ENCODE data around the gene PAX4.

The PAX4 gene

GRCh38 chr7:127652333-127653248 lies 34.6 kb upstream of the PAX4 start:
- Histone ChIP-seq H3K27me3 (ENCODE audit: control insufficient read depth in 1 of 2, insufficient read depth in 2 of 2, low read length in 2 of 2) (no peaks in the 10 kb centered on the region), H3K4me1 (ENCODE audit: control insufficient read depth in 1 of 2, insufficient read depth in 2 of 2, low read length in 2 of 2) (peaks cover 24 to 28% of the 10 kb centered on the region in 2 donors), H3K9ac (ENCODE audit: low read depth in 1 of 2, low read length in 2 of 2) (peak overlapping the region; percentile 70 to 86)

GRCh38 chr7:127651556-127652332 lies 33.8 kb upstream of the PAX4 start, which contains the start of gene SND1:
TSS of gene SND1 (plus strand) at chr7:127652194. CDS start at chr7:127652374, 180 bp downstream.
- Histone ChIP-seq H3K9ac (ENCODE audit: low read depth in 1 of 2, low read length in 2 of 2) (peak within 1 kb of the TSS; percentile 89 to 91), H3K4me3 (ENCODE audit: low read depth in 1 of 2, low read length in 2 of 2) (peak within 1 kb of the TSS; percentile 87 to 94), H3K27me3 (ENCODE audit: control insufficient read depth in 1 of 2, insufficient read depth in 2 of 2, low read length in 2 of 2) (no peaks in the 10 kb centered on the region), H3K9me3 (ENCODE audit: control insufficient read depth in 1 of 2, low read length in 2 of 2) (no peaks in the 10 kb centered on the region), H3K27ac (ENCODE audit: low read depth, low read length) (peak within 1 kb of the TSS; percentile 91), H3K36me3 (ENCODE audit: control insufficient read depth in 1 of 2, insufficient read depth in 2 of 2, low read length in 2 of 2) (peaks cover 0 to 4% of the 10 kb centered on the region in 2 donors), H3K4me1 (ENCODE audit: control insufficient read depth in 1 of 2, insufficient read depth in 2 of 2, low read length in 2 of 2) (peaks cover 24 to 28% of the 10 kb centered on the region in 2 donors)

More at GRCh38 chr7:127652333-127653248, 34.6 kb upstream of the PAX4 start:
- H3K9me3 ChIP-seq (ENCODE audit: control insufficient read depth in 1 of 2, low read length in 2 of 2) = no peaks in the 10 kb centered on the region
- H3K36me3 ChIP-seq (ENCODE audit: control insufficient read depth in 1 of 2, insufficient read depth in 2 of 2, low read length in 2 of 2) = peaks cover 0 to 11% of the 10 kb centered on the region in 2 donors
- peak overlapping the region; percentile 61 for H3K27ac ChIP-seq (ENCODE audit: low read depth, low read length)
- peak overlapping the region; percentile 82 to 94 for H3K4me3 ChIP-seq (ENCODE audit: low read depth in 1 of 2, low read length in 2 of 2)

GRCh38 chr7:127650847-127651555 lies 33.1 kb upstream of the PAX4 start:
- Histone ChIP-seq H3K27me3 (ENCODE audit: control insufficient read depth in 1 of 2, insufficient read depth in 2 of 2, low read length in 2 of 2) (no peaks in the 10 kb centered on the region), H3K4me3 (ENCODE audit: low read depth in 1 of 2, low read length in 2 of 2) (peak overlapping the region; percentile 77 to 87), H3K4me1 (ENCODE audit: control insufficient read depth in 1 of 2, insufficient read depth in 2 of 2, low read length in 2 of 2) (peaks cover 24 to 28% of the 10 kb centered on the region in 2 donors), H3K9me3 (ENCODE audit: control insufficient read depth in 1 of 2, low read length in 2 of 2) (no peaks in the 10 kb centered on the region), H3K27ac (ENCODE audit: low read depth, low read length) (peak overlapping the region; percentile 91), H3K9ac (ENCODE audit: low read depth in 1 of 2, low read length in 2 of 2) (peak overlapping the region; percentile 89 to 91), H3K36me3 (ENCODE audit: control insufficient read depth in 1 of 2, insufficient read depth in 2 of 2, low read length in 2 of 2) (peaks cover 0 to 3% of the 10 kb centered on the region in 2 donors)

DNA sequence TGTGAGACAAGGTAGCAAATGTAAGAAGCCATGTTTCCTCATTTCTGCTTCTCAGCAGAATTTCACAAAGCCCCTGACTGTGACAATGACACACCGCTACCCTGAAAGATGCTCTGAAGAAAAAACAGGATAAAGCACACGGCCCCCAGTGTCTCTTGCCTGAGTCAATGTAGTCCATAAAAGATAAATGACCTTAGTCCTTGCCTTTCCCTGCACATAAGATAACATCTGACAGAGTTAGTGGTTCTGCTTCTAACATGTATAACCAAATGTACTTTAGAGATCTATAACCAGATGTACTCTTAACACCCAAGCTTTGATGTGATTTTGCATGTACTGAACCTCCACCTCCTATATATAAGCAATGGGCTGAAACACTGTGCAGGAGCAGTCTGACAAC lies 31.0 kb upstream of the PAX4 start:
- Histone ChIP-seq H3K4me1 (ENCODE audit: control insufficient read depth in 1 of 2, insufficient read depth in 2 of 2, low read length in 2 of 2) (peaks cover 16 to 17% of the 10 kb centered on the region in 2 donors), H3K9me3 (ENCODE audit: control insufficient read depth in 1 of 2, low read length in 2 of 2) (no peaks in the 10 kb centered on the region), H3K4me3 (ENCODE audit: low read depth in 1 of 2, low read length in 2 of 2) (no peak overlapping the region), H3K36me3 (ENCODE audit: control insufficient read depth in 1 of 2, insufficient read depth in 2 of 2, low read length in 2 of 2) (no peaks in the 10 kb centered on the region), H3K27me3 (ENCODE audit: control insufficient read depth in 1 of 2, insufficient read depth in 2 of 2, low read length in 2 of 2) (no peaks in the 10 kb centered on the region), H3K9ac (ENCODE audit: low read depth in 1 of 2, low read length in 2 of 2) (no peak overlapping the region), H3K27ac (ENCODE audit: low read depth, low read length) (no peak overlapping the region)

DNA sequence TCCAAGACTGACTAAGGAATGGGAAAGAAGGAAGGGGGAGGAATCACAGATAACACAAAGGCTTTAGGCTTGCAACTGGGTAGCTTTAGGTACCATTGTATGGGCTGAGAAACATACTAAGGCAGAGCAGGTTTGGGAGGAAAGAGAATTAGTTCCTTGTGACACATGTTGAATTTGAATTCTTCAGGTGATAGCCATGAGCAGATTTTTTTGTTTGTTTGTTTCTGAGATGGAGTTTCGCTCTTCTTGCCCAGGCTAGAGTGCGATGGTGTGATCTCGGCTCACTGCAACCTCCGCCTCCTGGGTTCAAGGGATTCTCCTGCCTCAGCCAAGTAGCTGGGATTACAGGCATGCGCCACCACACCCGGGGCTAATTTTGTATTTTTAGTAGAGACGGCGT lies 29.7 kb upstream of the PAX4 start:
- Histone ChIP-seq H3K9ac (ENCODE audit: low read depth in 1 of 2, low read length in 2 of 2) (no peak overlapping the region), H3K27ac (ENCODE audit: low read depth, low read length) (no peak overlapping the region), H3K4me3 (ENCODE audit: low read depth in 1 of 2, low read length in 2 of 2) (no peak overlapping the region), H3K9me3 (ENCODE audit: control insufficient read depth in 1 of 2, low read length in 2 of 2) (no peaks in the 10 kb centered on the region), H3K4me1 (ENCODE audit: control insufficient read depth in 1 of 2, insufficient read depth in 2 of 2, low read length in 2 of 2) (peaks cover 4 to 6% of the 10 kb centered on the region in 2 donors), H3K36me3 (ENCODE audit: control insufficient read depth in 1 of 2, insufficient read depth in 2 of 2, low read length in 2 of 2) (no peaks in the 10 kb centered on the region), H3K27me3 (ENCODE audit: control insufficient read depth in 1 of 2, insufficient read depth in 2 of 2, low read length in 2 of 2) (no peaks in the 10 kb centered on the region)

GRCh38 chr7:127644484-127644883 lies 26.5 kb upstream of the PAX4 start:
- H3K27ac ChIP-seq (ENCODE audit: low read depth, low read length) = no peak overlapping the region
- H3K9me3 ChIP-seq (ENCODE audit: control insufficient read depth in 1 of 2, low read length in 2 of 2) = no peaks in the 10 kb centered on the region
- H3K36me3 ChIP-seq (ENCODE audit: control insufficient read depth in 1 of 2, insufficient read depth in 2 of 2, low read length in 2 of 2) = no peaks in the 10 kb centered on the region
- H3K27me3 ChIP-seq (ENCODE audit: control insufficient read depth in 1 of 2, insufficient read depth in 2 of 2, low read length in 2 of 2) = no peaks in the 10 kb centered on the region
- H3K4me3 ChIP-seq (ENCODE audit: low read depth in 1 of 2, low read length in 2 of 2) = no peak overlapping the region
- H3K9ac ChIP-seq (ENCODE audit: low read depth in 1 of 2, low read length in 2 of 2) = no peak overlapping the region
- no peaks in the 10 kb centered on the region for H3K4me1 ChIP-seq (ENCODE audit: control insufficient read depth in 1 of 2, insufficient read depth in 2 of 2, low read length in 2 of 2)

DNA sequence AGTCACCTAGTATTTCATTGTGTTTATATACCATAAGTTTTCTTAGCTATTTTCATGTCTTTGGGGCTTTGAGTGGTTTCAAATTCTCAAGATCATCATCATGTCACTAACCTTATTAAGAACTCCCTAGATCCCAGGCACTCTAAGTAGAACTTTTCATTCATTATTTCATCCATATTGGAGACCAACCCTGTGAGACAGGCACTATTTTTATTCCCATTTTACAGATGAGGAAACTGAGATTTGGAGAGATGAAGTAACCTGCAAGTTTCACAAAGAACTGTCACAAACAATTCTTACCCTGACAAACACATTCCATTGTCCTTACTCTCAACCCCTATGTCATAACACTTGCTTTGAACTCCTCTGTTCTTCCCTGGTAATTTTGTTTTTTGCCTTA lies 20.3 kb upstream of the PAX4 start:
- Histone ChIP-seq H3K36me3 (ENCODE audit: control insufficient read depth in 1 of 2, insufficient read depth in 2 of 2, low read length in 2 of 2) (no peaks in the 10 kb centered on the region), H3K27me3 (ENCODE audit: control insufficient read depth in 1 of 2, insufficient read depth in 2 of 2, low read length in 2 of 2) (no peaks in the 10 kb centered on the region), H3K27ac (ENCODE audit: low read depth, low read length) (no peak overlapping the region), H3K9me3 (ENCODE audit: control insufficient read depth in 1 of 2, low read length in 2 of 2) (no peaks in the 10 kb centered on the region), H3K4me3 (ENCODE audit: low read depth in 1 of 2, low read length in 2 of 2) (no peak overlapping the region), H3K9ac (ENCODE audit: low read depth in 1 of 2, low read length in 2 of 2) (no peak overlapping the region), H3K4me1 (ENCODE audit: control insufficient read depth in 1 of 2, insufficient read depth in 2 of 2, low read length in 2 of 2) (peaks cover 4 to 5% of the 10 kb centered on the region in 2 donors)

DNA sequence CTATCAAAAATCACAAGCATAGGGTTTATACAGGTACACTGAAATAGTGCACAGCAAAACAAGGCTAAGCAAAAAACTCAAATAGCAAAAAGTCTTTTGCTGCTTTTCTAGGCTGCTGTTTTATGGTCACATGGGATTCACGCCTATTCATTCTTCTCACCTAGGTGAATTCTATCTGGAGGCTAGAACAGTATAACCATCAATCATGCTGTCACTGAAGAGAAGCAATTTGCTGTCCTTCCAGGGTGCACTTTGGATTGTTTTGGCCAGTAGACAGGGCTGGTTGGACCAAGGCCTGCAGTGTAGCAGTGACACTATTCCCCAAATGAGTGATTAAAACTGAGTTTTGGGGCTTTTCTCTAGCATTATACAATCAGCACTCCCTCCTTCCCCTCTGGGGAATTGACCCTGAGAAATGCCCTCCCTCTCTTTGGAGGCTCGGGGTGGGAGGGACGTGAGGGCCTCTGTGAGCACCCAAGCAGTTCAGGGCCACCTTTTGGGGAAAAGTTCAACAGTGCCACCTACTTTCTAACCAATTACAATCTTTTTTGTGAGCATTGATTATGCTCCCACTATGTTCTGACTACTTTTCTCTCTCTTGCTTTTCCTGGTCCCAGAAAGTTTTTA lies 17.8 kb upstream of the PAX4 start:
- Histone ChIP-seq H3K36me3 (ENCODE audit: control insufficient read depth in 1 of 2, insufficient read depth in 2 of 2, low read length in 2 of 2) (no peaks in the 10 kb centered on the region), H3K9me3 (ENCODE audit: control insufficient read depth in 1 of 2, low read length in 2 of 2) (no peaks in the 10 kb centered on the region), H3K27me3 (ENCODE audit: control insufficient read depth in 1 of 2, insufficient read depth in 2 of 2, low read length in 2 of 2) (no peaks in the 10 kb centered on the region), H3K4me3 (ENCODE audit: low read depth in 1 of 2, low read length in 2 of 2) (no peak overlapping the region), H3K9ac (ENCODE audit: low read depth in 1 of 2, low read length in 2 of 2) (no peak overlapping the region), H3K27ac (ENCODE audit: low read depth, low read length) (no peak overlapping the region), H3K4me1 (ENCODE audit: control insufficient read depth in 1 of 2, insufficient read depth in 2 of 2, low read length in 2 of 2) (peaks cover 4 to 5% of the 10 kb centered on the region in 2 donors)

GRCh38 chr7:127632276-127632910 lies 14.5 kb upstream of the PAX4 start:
- no peak overlapping the region for H3K27ac ChIP-seq (ENCODE audit: low read depth, low read length)
- no peaks in the 10 kb centered on the region for H3K36me3 ChIP-seq (ENCODE audit: control insufficient read depth in 1 of 2, insufficient read depth in 2 of 2, low read length in 2 of 2)
- H3K27me3 ChIP-seq (ENCODE audit: control insufficient read depth in 1 of 2, insufficient read depth in 2 of 2, low read length in 2 of 2) = no peaks in the 10 kb centered on the region
- H3K4me1 ChIP-seq (ENCODE audit: control insufficient read depth in 1 of 2, insufficient read depth in 2 of 2, low read length in 2 of 2) = peaks cover 9 to 10% of the 10 kb centered on the region in 2 donors
- H3K4me3 ChIP-seq (ENCODE audit: low read depth in 1 of 2, low read length in 2 of 2) = no peak overlapping the region
- no peak overlapping the region for H3K9ac ChIP-seq (ENCODE audit: low read depth in 1 of 2, low read length in 2 of 2)
- H3K9me3 ChIP-seq (ENCODE audit: control insufficient read depth in 1 of 2, low read length in 2 of 2) = no peaks in the 10 kb centered on the region
